ENCODE measurements around the gene PRKCH. TPM values are rescaled to one million over a fixed set of nuclear protein-coding genes. Genes with fewer than 3 reads are reported as not detected.
"Not testable (repeated sequence)": the region's sequence is repeated elsewhere in the genome, so short reads cannot be mapped to it uniquely, and the experiment has no call there.

The PRKCH gene
- total and polyA plus RNA-seq, 9 of the 15 experiments (the other 6 are each of a cell fraction or from before 2014, with no cell fraction given): 0.61 to 4.4 (median 4.0) TPM

GRCh38 chr14:61409782-61410181 is 88.4 kb downstream of the PRKCH start:
- in situ Hi-C loops (cut with MboI): no loop called here
- H3K4me1 ChIP-seq (replicated peaks in 1 of 2; ENCODE audit: control insufficient read depth in 2 of 2, insufficient read depth in 2 of 2, low read length in 2 of 2): no peaks in the 10 kb centered on the region
- no peak overlapping the region for H3K4me3 ChIP-seq
- intact Hi-C loops (cut with micrococcal nuclease): no loop called here
- CTCF ChIA-PET (ENCODE audit: low intra/inter-chr PET ratio): no interaction called here
- no peaks in the 10 kb centered on the region for H3K9me3 ChIP-seq (replicated peaks; ENCODE audit: control insufficient read depth, insufficient read depth, low read depth, low read length)
- H3K36me3 ChIP-seq (ENCODE audit: control insufficient read depth, insufficient read depth, low read length): no peaks in the 10 kb centered on the region
- no TSS peak for BruUV-seq (replicated peaks)
- no peak overlapping the region for H3K4me2 ChIP-seq (ENCODE audit: insufficient read depth, low read length)
- H3K27ac ChIP-seq (ENCODE audit: extremely low read depth, low read depth, low read length): no peak overlapping the region
- no peak for FAIRE-seq
- no peak for DNase-seq (ENCODE audit: extremely low read depth in 1 of 4, low spot score in 3 of 4)
- no peaks in the 10 kb centered on the region for H3K79me2 ChIP-seq (ENCODE audit: control insufficient read depth, insufficient read depth, low read length)
- H3K9me1 ChIP-seq (ENCODE audit: control insufficient read depth, insufficient read depth, low read length): no peaks in the 10 kb centered on the region
- no peaks in the 10 kb centered on the region for H4K20me1 ChIP-seq (replicated peaks; ENCODE audit: control insufficient read depth, insufficient read depth, low read length)
- H3K27me3 ChIP-seq (ENCODE audit: control insufficient read depth in 2 of 2, insufficient read depth in 2 of 2, low read length in 2 of 2): no peaks in the 10 kb centered on the region; a peak in 1 of 5 replicates
- no peak for ATAC-seq
- WGBS (ENCODE audit: insufficient coverage, low coverage, missing lambda C conversion rate): 30% methylated on average over 1 of the region's 1 CpG
- POLR2A ChIA-PET: no interaction called here
- no peak overlapping the region for H3K9ac ChIP-seq (ENCODE audit: insufficient read depth in 1 of 2, low read depth in 2 of 2, low read length in 2 of 2)
- no peak for TF ChIP-seq FOXJ3 (CRISPR knock-in tag; IDR thresholded peaks at IDR 0.05)
- TF ChIP-seq ELK1 (CRISPR knock-in tag; IDR thresholded peaks at IDR 0.05): no peak
- TF ChIP-seq FOSL1 (tag; conservative IDR thresholded peaks at IDR 0.05): no peak
- no peak for TF ChIP-seq ZBTB34 (CRISPR knock-in tag; IDR thresholded peaks at IDR 0.05)
- no peak for TF ChIP-seq TAL1 (IDR thresholded peaks at IDR 0.05)
- TF ChIP-seq MCM2 (IDR thresholded peaks at IDR 0.05; ENCODE audit: low read depth): no peak
- TF ChIP-seq SRSF7 (optimal IDR thresholded peaks at IDR 0.05; ENCODE audit: low read depth, low read length): no peak
- TF ChIP-seq ZNF217 (CRISPR knock-in tag; IDR thresholded peaks at IDR 0.05): no peak
- no peak for TF ChIP-seq DLX4 (CRISPR knock-in tag; IDR thresholded peaks at IDR 0.05)
- no peak for TF ChIP-seq TRIM28 (IDR thresholded peaks at IDR 0.05)
- no peak for TF ChIP-seq NELFE (IDR thresholded peaks at IDR 0.05; ENCODE audit: insufficient read depth, insufficient read length)
- no peak for TF ChIP-seq NCOA1 (IDR thresholded peaks at IDR 0.05; ENCODE audit: low read depth)
- no peak for TF ChIP-seq ILK (tag; IDR thresholded peaks at IDR 0.05; ENCODE audit: borderline replicate concordance, low read depth)
- TF ChIP-seq ZNF408 (CRISPR knock-in tag; IDR thresholded peaks at IDR 0.05; ENCODE audit: low read depth): no peak
- TF ChIP-seq ELF2 (CRISPR knock-in tag; IDR thresholded peaks at IDR 0.05): no peak
- no peak for TF ChIP-seq ZFP1 (CRISPR knock-in tag; IDR thresholded peaks at IDR 0.05)
- no peak overlapping the region for H2AFZ ChIP-seq (ENCODE audit: low read depth, low read length)

GRCh38 chr14:61415934-61416333 is 94.6 kb downstream of the PRKCH start:
- H3K4me3 ChIP-seq; CTCF ChIA-PET (ENCODE audit: low intra/inter-chr PET ratio); FAIRE-seq; intact Hi-C loops (cut with micrococcal nuclease); H3K79me2 ChIP-seq (ENCODE audit: control insufficient read depth, insufficient read depth, low read length); BruUV-seq (replicated peaks); DNase-seq (ENCODE audit: extremely low read depth in 1 of 4, low spot score in 3 of 4); H3K27me3 ChIP-seq (ENCODE audit: control insufficient read depth in 2 of 2, insufficient read depth in 2 of 2, low read length in 2 of 2); H3K9me1 ChIP-seq (ENCODE audit: control insufficient read depth, insufficient read depth, low read length); H3K9ac ChIP-seq (ENCODE audit: insufficient read depth in 1 of 2, low read depth in 2 of 2, low read length in 2 of 2); in situ Hi-C loops (cut with MboI); H3K4me1 ChIP-seq (replicated peaks in 1 of 2; ENCODE audit: control insufficient read depth in 2 of 2, insufficient read depth in 2 of 2, low read length in 2 of 2); H3K36me3 ChIP-seq (ENCODE audit: control insufficient read depth, insufficient read depth, low read length); H4K20me1 ChIP-seq (replicated peaks; ENCODE audit: control insufficient read depth, insufficient read depth, low read length); ATAC-seq; H3K27ac ChIP-seq (ENCODE audit: extremely low read depth, low read depth, low read length); H3K4me2 ChIP-seq (ENCODE audit: insufficient read depth, low read length); H2AFZ ChIP-seq (ENCODE audit: low read depth, low read length); POLR2A ChIA-PET; H3K9me3 ChIP-seq (replicated peaks; ENCODE audit: control insufficient read depth, insufficient read depth, low read depth, low read length): not testable (repeated sequence)
- WGBS (ENCODE audit: insufficient coverage, low coverage, missing lambda C conversion rate): 0% methylated on average over 1 of the region's 4 CpGs
